SJSA1 (cell line): ENCODE data around the gene UBAP1. TPM values are rescaled to one million over a fixed set of nuclear protein-coding genes. Genes with fewer than 3 reads are reported as not detected.
"Not testable (repeated sequence)": the region's sequence is repeated elsewhere in the genome, so short reads cannot be mapped to it uniquely, and the experiment has no call there.

Experiments
- DNase-seq, 2 experiments: peaks; one replicate each; pipeline ENCODE4 v3.0.0-alpha.2; 2015 to 2020; ENCODE audit warnings: low spot score in 2 of 2, low read depth in 1 of 2
- H3K27ac ChIP-seq: fragments of 250-450 bp; sonication (Bioruptor Pico); 2 replicates; pipeline ENCODE4 v1.5.1; 2020; ENCODE audit warnings: mild to moderate bottlenecking, moderate library complexity
- H3K27me3 ChIP-seq: fragments of 250-450 bp; sonication (Bioruptor Pico); replicated peaks from 2 replicates; pipeline ENCODE4 v1.5.1; 2020; ENCODE audit warnings: mild to moderate bottlenecking, moderate library complexity
- H3K36me3 ChIP-seq: fragments of 250-450 bp; sonication (Bioruptor Pico); 2 replicates; pipeline ENCODE4 v1.5.1; 2020; ENCODE audit warnings: mild to moderate bottlenecking
- H3K4me1 ChIP-seq: fragments of 250-450 bp; sonication (Bioruptor Pico); replicated peaks from 2 replicates; pipeline ENCODE4 v1.6.1; 2021; ENCODE audit warnings: mild to moderate bottlenecking
- H3K4me3 ChIP-seq: fragments of 250-450 bp; sonication (Bioruptor Pico); 2 replicates; pipeline ENCODE4 v1.5.1; 2020; ENCODE audit warnings: mild to moderate bottlenecking
- H3K9me3 ChIP-seq: fragments of 250-450 bp; sonication (Bioruptor Pico); replicated peaks from 2 replicates; pipeline ENCODE4 v1.5.1; 2020; ENCODE audit warnings: mild to moderate bottlenecking
- total RNA-seq: library from RNA; depleted of rRNA; stranded (reverse); fragments of >200 nt; shearing (Covaris generic); gene quantifications from 2 replicates; pipeline ENCODE4 v1.2.3, GENCODE V29; 2014

Gene UBAP1
- total RNA-seq, 1 experiment from 2014 or later, result 15.3 TPM

GRCh38 chr9:34197756-34198711, 19.2 kb downstream of the UBAP1 start:
- no peaks in the 10 kb centered on the region for H3K4me1 ChIP-seq
- no peaks in the 10 kb centered on the region for H3K27me3 ChIP-seq
- H3K4me3 ChIP-seq, result no peak overlapping the region
- no peaks in the 10 kb centered on the region for H3K36me3 ChIP-seq
- H3K9me3 ChIP-seq, result no peaks in the 10 kb centered on the region
- no peak overlapping the region for H3K27ac ChIP-seq
- DNase-seq, result no peak

- DNase-seq, result no peak
- Histone ChIP-seq H3K27ac (no peak overlapping the region), H3K4me1 (no peaks in the 10 kb centered on the region; the same call in 1 of the 2 replicates), H3K27me3 (no peaks in the 10 kb centered on the region), H3K4me3 (no peak overlapping the region), H3K9me3 (no peaks in the 10 kb centered on the region), H3K36me3 (no peaks in the 10 kb centered on the region)
Observed at GRCh38 chr9:34200092-34200491, 21.2 kb downstream of the UBAP1 start.

- no peak for DNase-seq
- Histone ChIP-seq H3K9me3 (no peaks in the 10 kb centered on the region), H3K36me3 (no peaks in the 10 kb centered on the region), H3K27me3 (no peaks in the 10 kb centered on the region), H3K4me3 (no peak overlapping the region), H3K27ac (no peak overlapping the region), H3K4me1 (no peaks in the 10 kb centered on the region; the same call in 1 of the 2 replicates)
Observed at GRCh38 chr9:34203275-34203991, 24.6 kb downstream of the UBAP1 start.

GRCh38 chr9:34203992-34204635, 25.3 kb downstream of the UBAP1 start:
- DNase-seq, result no peak
- Histone ChIP-seq H3K4me1 (no peaks in the 10 kb centered on the region; the same call in 1 of the 2 replicates), H3K4me3 (no peak overlapping the region), H3K9me3 (no peaks in the 10 kb centered on the region), H3K27me3 (no peaks in the 10 kb centered on the region), H3K36me3 (no peaks in the 10 kb centered on the region), H3K27ac (no peak overlapping the region)

- Histone ChIP-seq H3K4me3 (no peak overlapping the region), H3K4me1 (no peaks in the 10 kb centered on the region; the same call in 1 of the 2 replicates), H3K9me3 (no peaks in the 10 kb centered on the region), H3K36me3 (no peaks in the 10 kb centered on the region), H3K27me3 (no peaks in the 10 kb centered on the region), H3K27ac (no peak overlapping the region)
- DNase-seq, result no peak
Observed at GRCh38 chr9:34205102-34205501, 26.3 kb downstream of the UBAP1 start.

- Histone ChIP-seq H3K27ac (no peak overlapping the region), H3K4me3 (no peak overlapping the region), H3K9me3 (no peaks in the 10 kb centered on the region), H3K4me1 (no peaks in the 10 kb centered on the region; the same call in 1 of the 2 replicates), H3K27me3 (no peaks in the 10 kb centered on the region), H3K36me3 (no peaks in the 10 kb centered on the region)
- no peak for DNase-seq
Observed at GRCh38 chr9:34206561-34206960, 27.7 kb downstream of the UBAP1 start.

GRCh38 chr9:34211395-34211794, 32.6 kb downstream of the UBAP1 start:
- Histone ChIP-seq H3K4me3 (no peak overlapping the region), H3K27ac (no peak overlapping the region), H3K36me3 (no peaks in the 10 kb centered on the region), H3K27me3 (no peaks in the 10 kb centered on the region), H3K9me3 (no peaks in the 10 kb centered on the region), H3K4me1 (no peaks in the 10 kb centered on the region)
- DNase-seq, result no peak

GRCh38 chr9:34214354-34215000, 35.6 kb downstream of the UBAP1 start:
- not testable (repeated sequence) for H3K4me1 ChIP-seq, H3K27ac ChIP-seq, H3K9me3 ChIP-seq, DNase-seq, H3K4me3 ChIP-seq, H3K36me3 ChIP-seq, H3K27me3 ChIP-seq

GRCh38 chr9:34216325-34216724, 37.5 kb downstream of the UBAP1 start:
- Histone ChIP-seq H3K4me3 (no peak overlapping the region), H3K36me3 (no peaks in the 10 kb centered on the region), H3K27me3 (no peaks in the 10 kb centered on the region), H3K9me3 (no peaks in the 10 kb centered on the region), H3K27ac (no peak overlapping the region), H3K4me1 (no peaks in the 10 kb centered on the region)
- no peak for DNase-seq

- not testable (repeated sequence) for H3K27me3 ChIP-seq, H3K36me3 ChIP-seq, H3K4me3 ChIP-seq, DNase-seq, H3K4me1 ChIP-seq, H3K27ac ChIP-seq, H3K9me3 ChIP-seq
Observed at GRCh38 chr9:34217015-34217414, 38.2 kb downstream of the UBAP1 start.

- H3K36me3 ChIP-seq, result no peaks in the 10 kb centered on the region
- no peaks in the 10 kb centered on the region for H3K9me3 ChIP-seq
- H3K4me3 ChIP-seq, result no peak overlapping the region
- H3K27ac ChIP-seq, result no peak overlapping the region
- no peak for DNase-seq
- H3K27me3 ChIP-seq, result no peaks in the 10 kb centered on the region
- H3K4me1 ChIP-seq, result no peaks in the 10 kb centered on the region
Observed at GRCh38 chr9:34218446-34218845, 39.6 kb downstream of the UBAP1 start.

- no peak overlapping the region for H3K4me3 ChIP-seq
- no peaks in the 10 kb centered on the region for H3K4me1 ChIP-seq
- no peaks in the 10 kb centered on the region for H3K27me3 ChIP-seq
- H3K9me3 ChIP-seq, result no peaks in the 10 kb centered on the region
- H3K27ac ChIP-seq, result no peak overlapping the region
- no peaks in the 10 kb centered on the region for H3K36me3 ChIP-seq
- DNase-seq, result no peak
Observed at GRCh38 chr9:34219421-34219820, 40.6 kb downstream of the UBAP1 start.

- Histone ChIP-seq H3K36me3 (no peaks in the 10 kb centered on the region), H3K9me3 (no peaks in the 10 kb centered on the region), H3K27me3 (no peaks in the 10 kb centered on the region), H3K4me1 (no peaks in the 10 kb centered on the region), H3K27ac (no peak overlapping the region), H3K4me3 (no peak overlapping the region)
- no peak for DNase-seq
Observed at GRCh38 chr9:34220218-34220617, 41.4 kb downstream of the UBAP1 start.
